Measurements from ENCODE around the gene WFDC11.

DNA sequence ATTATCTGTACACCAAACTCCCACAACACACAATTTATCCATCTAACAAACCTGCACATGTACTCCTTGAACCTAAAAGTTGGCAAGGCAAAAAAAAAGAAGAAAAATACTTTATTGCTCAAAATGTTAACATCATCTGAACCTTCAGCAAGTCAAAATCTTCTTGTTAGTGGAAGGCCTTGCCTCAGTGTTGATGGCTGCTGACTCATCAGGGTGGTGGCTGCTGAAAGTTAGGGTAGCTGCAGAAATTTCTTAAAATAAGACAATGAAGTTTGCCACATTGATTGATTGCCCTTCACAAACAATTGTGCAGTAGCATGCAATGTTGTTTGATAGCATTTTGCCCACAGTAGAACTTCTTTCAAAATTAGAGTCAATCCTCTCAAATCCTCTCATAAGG is 2.7 kb upstream of the WFDC11 start:
- no peak for TF ChIP-seq POLR2AphosphoS5 (IDR thresholded peaks at IDR 0.05)
- TF ChIP-seq, protein P1, sequence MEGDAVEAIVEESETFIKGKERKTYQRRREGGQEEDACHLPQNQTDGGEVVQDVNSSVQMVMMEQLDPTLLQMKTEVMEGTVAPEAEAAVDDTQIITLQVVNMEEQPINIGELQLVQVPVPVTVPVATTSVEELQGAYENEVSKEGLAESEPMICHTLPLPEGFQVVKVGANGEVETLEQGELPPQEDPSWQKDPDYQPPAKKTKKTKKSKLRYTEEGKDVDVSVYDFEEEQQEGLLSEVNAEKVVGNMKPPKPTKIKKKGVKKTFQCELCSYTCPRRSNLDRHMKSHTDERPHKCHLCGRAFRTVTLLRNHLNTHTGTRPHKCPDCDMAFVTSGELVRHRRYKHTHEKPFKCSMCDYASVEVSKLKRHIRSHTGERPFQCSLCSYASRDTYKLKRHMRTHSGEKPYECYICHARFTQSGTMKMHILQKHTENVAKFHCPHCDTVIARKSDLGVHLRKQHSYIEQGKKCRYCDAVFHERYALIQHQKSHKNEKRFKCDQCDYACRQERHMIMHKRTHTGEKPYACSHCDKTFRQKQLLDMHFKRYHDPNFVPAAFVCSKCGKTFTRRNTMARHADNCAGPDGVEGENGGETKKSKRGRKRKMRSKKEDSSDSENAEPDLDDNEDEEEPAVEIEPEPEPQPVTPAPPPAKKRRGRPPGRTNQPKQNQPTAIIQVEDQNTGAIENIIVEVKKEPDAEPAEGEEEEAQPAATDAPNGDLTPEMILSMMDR (IDR thresholded peaks at IDR 0.05) = no peak
